HG03575 (cell line): ENCODE results near the gene LAMC1.

Experiments used
- ATAC-seq: cut with Tn5 transposase; IDR thresholded peaks from one replicate; pipeline ENCODE4 v1.9.1; 2021; ENCODE audit not compliant: unreplicated experiment, insufficient number of reproducible peaks, low FRiP score; ENCODE audit errors: extremely low read depth

The LAMC1 gene

GRCh38 chr1:183023146-183023600 is at the start of gene LAMC1:
Gene LAMC1 (plus strand): TSS chr1:183023420. CDS start chr1:183023717, 297 bp downstream.
- ATAC-seq: no peak

GRCh38 chr1:182974506-182975191 is 48.6 kb upstream of the LAMC1 start:
- no peak for ATAC-seq

- ATAC-seq: no peak
These were observed 45.7 kb upstream of the LAMC1 start for GRCh38 chr1:182977480-182977879.

GRCh38 chr1:182978151-182978853 is 44.9 kb upstream of the LAMC1 start:
- no peak for ATAC-seq

GRCh38 chr1:182984138-182984537 is 39.1 kb upstream of the LAMC1 start:
- no peak for ATAC-seq

GRCh38 chr1:182984621-182985020 is 38.6 kb upstream of the LAMC1 start:
- ATAC-seq: no peak

- no peak for ATAC-seq
These were observed 37.3 kb upstream of the LAMC1 start for GRCh38 chr1:182985876-182986275.

- no peak for ATAC-seq
These were observed 32.6 kb upstream of the LAMC1 start for GRCh38 chr1:182990413-182991144.

GRCh38 chr1:182993746-182994145 is 29.5 kb upstream of the LAMC1 start:
- ATAC-seq: no peak

GRCh38 chr1:182995894-182996293 is 27.3 kb upstream of the LAMC1 start:
- no peak for ATAC-seq

- ATAC-seq: no peak
These were observed 26.4 kb upstream of the LAMC1 start for GRCh38 chr1:182996816-182997215.

GRCh38 chr1:182998482-182998881 is 24.7 kb upstream of the LAMC1 start:
- ATAC-seq: no peak

- no peak for ATAC-seq
These were observed 22.9 kb upstream of the LAMC1 start for GRCh38 chr1:183000167-183000962.

GRCh38 chr1:183002267-183002666 is 21.0 kb upstream of the LAMC1 start:
- ATAC-seq: no peak

GRCh38 chr1:183002797-183003196 is 20.4 kb upstream of the LAMC1 start:
- ATAC-seq: no peak

GRCh38 chr1:183003203-183003602 is 20.0 kb upstream of the LAMC1 start:
- no peak for ATAC-seq

GRCh38 chr1:183004141-183004540 is 19.1 kb upstream of the LAMC1 start:
- ATAC-seq: no peak

GRCh38 chr1:183011859-183012258 is 11.4 kb upstream of the LAMC1 start:
- no peak for ATAC-seq

- ATAC-seq: no peak
These were observed 10.8 kb upstream of the LAMC1 start for GRCh38 chr1:183012301-183012994.
